ENCODE measurements around the gene SV2C. TPM values are rescaled to one million over a fixed set of nuclear protein-coding genes. Genes with fewer than 3 reads are reported as not detected.
"Not testable (repeated sequence)": the region's sequence is repeated elsewhere in the genome, so short reads cannot be mapped to it uniquely, and the experiment has no call there.

Gene SV2C
- total RNA-seq, 2 experiments from 2014 or later = 0.02 to 0.10 TPM

DNA sequence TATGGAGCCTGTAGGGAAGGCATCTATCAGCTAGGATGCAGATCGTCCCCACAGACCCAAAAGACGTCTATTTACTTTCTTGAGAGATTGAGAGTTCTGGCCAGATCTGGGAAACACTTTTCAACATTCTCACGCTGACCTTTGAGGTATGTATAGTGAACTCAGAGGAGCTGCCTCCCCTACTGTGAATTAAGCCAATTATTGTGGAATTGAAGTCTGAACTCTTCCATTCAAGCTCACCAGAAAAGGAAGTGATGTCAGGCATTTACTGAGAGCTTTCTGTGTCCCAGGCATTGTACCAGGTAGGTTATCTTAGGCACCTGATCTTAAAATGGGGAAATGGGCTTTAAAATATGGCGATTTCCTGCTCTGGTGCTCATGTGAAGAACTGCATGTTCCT is 136.5 kb downstream of the SV2C start:
- DNase-seq = no peak
- intact Hi-C loops (cut with micrococcal nuclease) = no loop called here
- Mint-ChIP-seq H3K27ac (no peak overlapping the region), H3K9me3 (no peaks in the 10 kb centered on the region), H3K36me3 (no peaks in the 10 kb centered on the region), H3K27me3 (no peaks in the 10 kb centered on the region), H3K4me3 (no peak overlapping the region), H3K4me1 (ENCODE audit: low read depth) (no peaks in the 10 kb centered on the region)
- ChIA-PET CTCF (interaction anchor here (0.8 kb wide), 1 partner anchor 11 kb away, joined by 4 read pairs; no protein-coding TSS in a partner anchor), POLR2A (no interaction called here)

DNA sequence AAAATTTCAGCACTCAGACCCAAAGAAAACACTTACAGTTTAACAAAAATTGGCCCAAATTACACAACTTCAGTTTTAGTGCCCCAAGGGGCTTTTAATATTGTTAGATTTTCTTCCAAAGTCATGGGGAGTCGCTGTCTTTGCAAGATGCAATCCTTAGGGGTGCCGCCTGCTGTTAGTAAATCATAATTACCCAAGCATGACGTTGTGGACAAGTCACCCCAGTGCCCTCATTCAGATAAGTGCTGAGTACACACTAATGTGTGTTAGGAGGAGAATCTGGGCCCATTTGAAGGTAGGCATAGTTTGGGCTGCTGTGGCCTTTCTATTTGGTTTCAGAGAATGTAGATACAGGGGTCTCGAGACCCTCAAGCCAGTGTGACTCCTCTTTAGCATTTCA is 138.1 kb downstream of the SV2C start:
- no peaks in the 10 kb centered on the region for H3K4me1 Mint-ChIP-seq (ENCODE audit: low read depth)
- intact Hi-C loops (cut with micrococcal nuclease) = no loop called here
- ChIA-PET CTCF (no interaction called here), POLR2A (no interaction called here)
- no peaks in the 10 kb centered on the region for H3K9me3 Mint-ChIP-seq
- H3K4me3 Mint-ChIP-seq = no peak overlapping the region
- DNase-seq = no peak
- H3K27me3 Mint-ChIP-seq = no peaks in the 10 kb centered on the region
- H3K36me3 Mint-ChIP-seq = no peaks in the 10 kb centered on the region
- H3K27ac Mint-ChIP-seq = no peak overlapping the region

DNA sequence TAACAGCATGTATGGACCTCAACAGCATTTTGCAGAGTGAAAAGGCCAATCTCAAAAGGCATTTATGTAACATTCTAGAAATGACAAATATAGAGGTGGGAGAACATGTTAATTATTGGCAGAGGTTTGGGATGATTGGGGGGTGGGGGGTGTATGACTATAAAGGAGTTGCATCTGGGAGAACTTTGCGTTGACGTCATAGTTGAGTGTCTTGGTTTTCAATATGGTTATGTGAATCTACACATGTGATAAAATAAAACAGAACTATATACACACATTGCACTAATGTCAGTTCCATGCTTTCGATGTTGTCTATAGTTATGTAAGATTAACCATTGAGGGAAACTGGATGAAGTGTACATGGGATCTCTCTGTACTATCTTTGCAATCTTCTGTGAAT is 139.1 kb downstream of the SV2C start:
- H3K4me3 Mint-ChIP-seq = no peak overlapping the region
- no peaks in the 10 kb centered on the region for H3K27me3 Mint-ChIP-seq
- ChIA-PET CTCF (no interaction called here), POLR2A (no interaction called here)
- H3K9me3 Mint-ChIP-seq = no peaks in the 10 kb centered on the region
- no peak overlapping the region for H3K27ac Mint-ChIP-seq
- no peaks in the 10 kb centered on the region for H3K36me3 Mint-ChIP-seq
- H3K4me1 Mint-ChIP-seq (ENCODE audit: low read depth) = no peaks in the 10 kb centered on the region
- DNase-seq = no peak
- intact Hi-C loops (cut with micrococcal nuclease) = no loop called here

DNA sequence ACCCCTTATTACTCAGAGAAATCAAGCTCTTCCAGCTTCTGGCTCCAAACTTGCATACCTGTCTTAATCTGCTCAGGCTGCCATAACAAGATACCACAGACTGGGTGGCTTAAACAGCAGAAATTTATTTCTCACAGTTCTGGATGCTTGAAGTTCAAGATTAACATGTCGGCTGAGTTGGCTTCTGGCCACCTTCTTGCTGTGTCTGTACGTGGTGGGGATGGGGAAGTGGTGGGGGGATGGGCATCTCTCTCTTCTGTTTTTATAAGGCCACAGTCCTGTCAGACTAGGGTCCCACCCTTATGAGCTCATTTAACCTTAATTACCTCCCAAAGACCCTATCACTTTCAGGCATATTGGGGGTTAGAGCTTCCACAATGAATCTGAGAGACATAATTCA is 140.5 kb downstream of the SV2C start:
- Mint-ChIP-seq H3K36me3 (no peaks in the 10 kb centered on the region), H3K27ac (no peak overlapping the region), H3K4me1 (ENCODE audit: low read depth) (no peaks in the 10 kb centered on the region), H3K27me3 (no peaks in the 10 kb centered on the region), H3K9me3 (no peaks in the 10 kb centered on the region), H3K4me3 (no peak overlapping the region)
- intact Hi-C loops (cut with micrococcal nuclease) = no loop called here
- ChIA-PET CTCF (interaction anchor here (1.0 to 1.8 kb wide), 2 partner anchors 33 to 49 kb away, joined by 3 to 7 read pairs; no protein-coding TSS in a partner anchor), POLR2A (no interaction called here)
- DNase-seq = no peak

DNA sequence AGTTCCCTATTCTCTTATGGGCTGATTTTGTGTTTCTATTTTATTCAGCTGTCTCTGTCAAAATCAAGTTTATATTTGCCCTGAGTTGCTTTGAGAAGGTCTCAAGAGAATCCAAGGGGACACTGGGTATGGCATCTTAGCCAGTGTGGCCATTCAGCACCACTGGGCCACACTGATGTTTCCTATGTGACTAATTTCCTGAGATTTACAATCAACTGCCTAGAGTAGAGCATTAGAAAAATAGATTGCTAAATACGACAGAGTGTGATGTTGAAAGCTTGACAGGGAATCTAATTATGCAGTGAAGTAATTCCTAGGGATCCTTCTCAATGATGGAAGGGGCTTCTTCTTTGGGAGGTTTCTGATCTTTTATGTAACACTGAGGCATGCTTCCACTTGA is 141.7 kb downstream of the SV2C start:
- POLR2A ChIA-PET = no interaction called here
- no peak overlapping the region for H3K27ac Mint-ChIP-seq
- H3K9me3 Mint-ChIP-seq = no peaks in the 10 kb centered on the region
- H3K27me3 Mint-ChIP-seq = no peaks in the 10 kb centered on the region
- H3K36me3 Mint-ChIP-seq = no peaks in the 10 kb centered on the region
- no peak overlapping the region for H3K4me3 Mint-ChIP-seq
- no peaks in the 10 kb centered on the region for H3K4me1 Mint-ChIP-seq (ENCODE audit: low read depth)
- intact Hi-C loops (cut with micrococcal nuclease) = no loop called here
- CTCF ChIA-PET = interaction anchor here (0.8 to 1.8 kb wide), 2 partner anchors 16 to 50 kb away, joined by 3 to 7 read pairs; no protein-coding TSS in a partner anchor
- no peak for DNase-seq

DNA sequence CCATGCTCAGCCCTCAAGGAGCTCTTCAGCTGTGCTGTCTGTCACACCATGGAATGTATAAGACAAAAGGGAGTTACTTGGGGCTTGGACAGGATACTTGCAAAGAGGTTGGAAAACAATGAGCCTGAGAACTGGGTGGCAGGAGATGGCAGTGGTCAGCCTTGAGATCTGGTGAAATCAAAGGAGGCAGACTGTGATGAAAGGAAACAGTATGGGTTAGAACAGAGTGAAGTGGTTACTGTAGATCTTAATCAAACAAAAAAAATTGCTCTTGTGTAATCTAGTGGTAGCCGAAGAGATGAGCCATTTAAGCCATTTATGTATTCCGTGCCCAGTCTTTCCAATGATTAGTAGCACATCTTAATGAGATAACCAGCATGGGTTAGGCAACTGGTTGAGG is 142.2 kb downstream of the SV2C start:
- intact Hi-C loops (cut with micrococcal nuclease) = no loop called here
- no peaks in the 10 kb centered on the region for H3K27me3 Mint-ChIP-seq
- no peak overlapping the region for H3K27ac Mint-ChIP-seq
- H3K36me3 Mint-ChIP-seq = no peaks in the 10 kb centered on the region
- H3K4me1 Mint-ChIP-seq (ENCODE audit: low read depth) = no peaks in the 10 kb centered on the region
- CTCF ChIA-PET = interaction anchor here (0.8 kb wide), 1 partner anchor 16 kb away, joined by 3 read pairs; no protein-coding TSS in a partner anchor
- no peak overlapping the region for H3K4me3 Mint-ChIP-seq
- no peaks in the 10 kb centered on the region for H3K9me3 Mint-ChIP-seq
- no peak for DNase-seq
- POLR2A ChIA-PET = no interaction called here

DNA sequence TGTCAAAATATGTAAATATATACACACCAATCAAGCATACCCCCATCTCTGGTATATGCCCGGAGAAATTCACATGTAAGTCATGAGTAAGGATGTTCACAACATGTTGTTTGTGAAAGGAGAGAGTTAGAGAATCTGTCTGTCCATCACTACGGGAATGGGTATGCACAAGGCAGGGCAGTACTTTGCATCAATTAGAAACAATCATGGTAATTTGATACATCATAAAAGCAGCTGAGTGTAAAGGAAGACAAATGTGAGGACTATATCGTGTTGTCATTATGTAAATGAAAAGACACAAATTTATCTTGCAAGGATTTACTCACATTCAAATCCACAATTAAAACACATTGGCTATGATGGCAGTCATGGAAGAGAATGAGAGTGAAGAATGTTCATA is 146.7 kb downstream of the SV2C start:
- H3K27ac Mint-ChIP-seq = no peak overlapping the region
- ChIA-PET CTCF (no interaction called here), POLR2A (no interaction called here)
- no peaks in the 10 kb centered on the region for H3K4me1 Mint-ChIP-seq (ENCODE audit: low read depth)
- no peaks in the 10 kb centered on the region for H3K36me3 Mint-ChIP-seq
- no peaks in the 10 kb centered on the region for H3K9me3 Mint-ChIP-seq
- intact Hi-C loops (cut with micrococcal nuclease) = no loop called here
- no peaks in the 10 kb centered on the region for H3K27me3 Mint-ChIP-seq
- no peak for DNase-seq
- H3K4me3 Mint-ChIP-seq = no peak overlapping the region

DNA sequence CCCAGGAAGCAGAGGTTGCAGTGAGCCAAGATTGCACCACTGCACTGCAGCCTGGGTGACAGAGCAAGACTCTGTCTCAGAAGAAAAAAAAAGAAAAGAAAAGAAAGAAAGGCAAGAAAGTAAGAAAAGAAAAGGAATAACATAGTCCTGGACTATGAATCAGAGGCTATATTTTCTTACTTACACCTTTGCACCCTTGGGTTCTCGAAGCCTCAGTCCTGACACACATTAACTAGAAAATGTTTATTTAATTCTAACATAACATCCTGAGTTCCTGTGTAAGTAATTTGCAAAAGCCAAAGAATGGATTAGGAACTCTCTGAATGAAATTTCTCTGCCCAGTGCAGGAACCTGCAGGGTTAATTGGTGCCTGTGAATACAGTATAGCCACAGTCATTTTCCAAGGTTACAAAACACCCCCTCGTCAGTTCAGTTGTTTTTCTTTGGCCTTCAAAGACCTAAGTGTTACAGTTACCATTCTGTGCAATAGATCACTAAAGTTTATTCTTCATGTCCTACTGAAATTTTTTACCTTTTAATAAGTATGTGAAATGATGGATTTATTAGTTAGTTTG is 147.6 kb downstream of the SV2C start:
- Mint-ChIP-seq H3K36me3 (no peaks in the 10 kb centered on the region), H3K9me3 (no peaks in the 10 kb centered on the region), H3K27me3 (no peaks in the 10 kb centered on the region), H3K4me1 (ENCODE audit: low read depth) (no peaks in the 10 kb centered on the region), H3K4me3 (no peak overlapping the region), H3K27ac (no peak overlapping the region)
- ChIA-PET POLR2A (no interaction called here), CTCF (no interaction called here)
- DNase-seq = no peak
- intact Hi-C loops (cut with micrococcal nuclease) = no loop called here

DNA sequence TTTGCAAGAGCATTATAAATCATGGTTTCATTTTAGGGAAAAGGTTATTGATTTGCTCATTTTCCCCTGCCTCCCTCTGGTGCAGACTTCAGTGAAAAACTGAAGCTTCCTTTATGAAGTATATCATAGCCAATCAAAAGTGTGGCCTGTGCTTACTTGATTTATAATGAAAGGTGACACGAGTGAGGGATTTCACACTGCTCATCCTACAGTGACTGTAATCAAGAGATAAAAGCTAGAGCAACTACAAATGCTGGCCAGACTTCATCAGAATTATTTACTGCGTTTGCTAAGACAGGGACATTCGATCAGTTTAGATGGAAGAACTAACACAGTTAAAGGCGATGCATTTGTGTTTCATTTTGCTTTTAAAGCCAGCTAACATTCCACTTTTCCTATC is 151.5 kb downstream of the SV2C start:
- intact Hi-C loops (cut with micrococcal nuclease) = no loop called here
- H3K9me3 Mint-ChIP-seq = peaks cover 13% of the 10 kb centered on the region
- H3K36me3 Mint-ChIP-seq = no peaks in the 10 kb centered on the region
- H3K4me1 Mint-ChIP-seq (ENCODE audit: low read depth) = no peaks in the 10 kb centered on the region
- no peak for DNase-seq
- ChIA-PET POLR2A (no interaction called here), CTCF (no interaction called here)
- peaks cover 1% of the 10 kb centered on the region for H3K27me3 Mint-ChIP-seq
- H3K27ac Mint-ChIP-seq = no peak overlapping the region
- H3K4me3 Mint-ChIP-seq = no peak overlapping the region

DNA sequence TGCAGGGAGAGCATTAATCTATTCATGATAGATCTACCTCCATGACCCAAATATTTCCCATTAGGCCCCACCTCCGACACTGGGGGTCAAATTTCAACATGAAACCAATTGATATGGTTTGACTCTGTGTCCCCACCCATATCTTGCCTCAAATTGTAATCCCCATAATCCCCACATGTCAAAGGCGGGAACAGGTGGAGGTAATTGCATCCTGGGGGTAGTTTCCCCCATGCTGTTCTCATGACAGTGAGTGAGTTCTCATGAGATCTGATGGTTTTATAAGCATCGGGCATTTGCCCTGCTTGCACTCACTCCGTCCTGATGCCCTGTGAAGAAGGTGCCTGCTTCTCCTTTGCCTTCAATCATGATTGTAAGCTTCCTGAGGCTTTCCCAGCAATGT is 153.5 kb downstream of the SV2C start:
- intact Hi-C loops (cut with micrococcal nuclease) = no loop called here
- Mint-ChIP-seq H3K27me3 (peaks cover 1% of the 10 kb centered on the region), H3K9me3 (peaks cover 13% of the 10 kb centered on the region), H3K4me3 (no peak overlapping the region), H3K27ac (no peak overlapping the region), H3K36me3 (no peaks in the 10 kb centered on the region), H3K4me1 (ENCODE audit: low read depth) (no peaks in the 10 kb centered on the region)
- ChIA-PET CTCF (no interaction called here), POLR2A (no interaction called here)
- no peak for DNase-seq

DNA sequence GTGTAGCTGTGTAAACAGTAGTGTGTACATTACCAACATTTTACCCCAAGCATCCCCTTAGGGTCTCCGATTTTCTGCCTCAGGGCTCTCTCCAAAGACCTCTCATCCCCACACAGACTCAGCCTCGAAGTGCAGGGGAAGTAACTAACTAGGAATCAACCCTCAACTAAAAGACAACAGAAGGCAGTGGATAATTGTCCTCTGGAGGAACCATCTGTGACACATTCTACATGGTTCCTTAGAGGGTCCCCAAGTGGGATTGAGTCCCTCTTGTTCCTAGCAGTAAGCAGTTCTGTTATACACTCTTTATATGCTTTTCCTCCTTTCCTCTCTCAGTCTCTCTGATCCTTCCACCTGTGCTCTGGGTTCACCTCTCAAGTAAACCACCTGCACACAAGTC is 157.2 kb downstream of the SV2C start:
- H3K4me1 Mint-ChIP-seq (ENCODE audit: low read depth) = no peaks in the 10 kb centered on the region
- peaks cover 13% of the 10 kb centered on the region for H3K9me3 Mint-ChIP-seq
- intact Hi-C loops (cut with micrococcal nuclease) = no loop called here
- no peak for DNase-seq
- H3K27me3 Mint-ChIP-seq = peaks cover 1% of the 10 kb centered on the region
- CTCF ChIA-PET = no interaction called here
- no peaks in the 10 kb centered on the region for H3K36me3 Mint-ChIP-seq
- no peak overlapping the region for H3K27ac Mint-ChIP-seq
- POLR2A ChIA-PET = no interaction called here
- H3K4me3 Mint-ChIP-seq = no peak overlapping the region

DNA sequence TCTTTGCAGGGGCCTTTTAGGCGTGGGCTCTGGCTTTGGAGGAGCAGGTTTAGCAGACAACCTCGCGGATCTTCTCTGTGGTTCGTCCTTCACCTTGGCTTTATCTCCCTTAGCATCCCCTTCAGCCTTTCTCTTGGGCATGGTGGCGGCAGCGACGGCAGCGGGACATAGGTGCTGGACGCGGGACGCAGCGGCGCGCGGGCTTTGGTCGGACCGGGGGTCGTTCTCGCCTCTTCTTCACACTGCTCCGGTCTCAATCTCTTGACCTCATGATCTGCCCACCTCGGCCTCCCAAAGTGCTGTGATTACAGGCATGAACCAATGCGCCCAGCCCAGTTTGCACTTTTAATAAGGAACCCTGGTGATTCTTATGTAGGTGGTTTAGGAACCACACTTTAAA is 159.0 kb downstream of the SV2C start:
- DNase-seq; H3K27me3 Mint-ChIP-seq; POLR2A ChIA-PET; H3K36me3 Mint-ChIP-seq; CTCF ChIA-PET; H3K27ac Mint-ChIP-seq; H3K4me3 Mint-ChIP-seq; intact Hi-C loops (cut with micrococcal nuclease); H3K4me1 Mint-ChIP-seq (ENCODE audit: low read depth): not testable (repeated sequence)
- peaks cover 13% of the 10 kb centered on the region for H3K9me3 Mint-ChIP-seq

DNA sequence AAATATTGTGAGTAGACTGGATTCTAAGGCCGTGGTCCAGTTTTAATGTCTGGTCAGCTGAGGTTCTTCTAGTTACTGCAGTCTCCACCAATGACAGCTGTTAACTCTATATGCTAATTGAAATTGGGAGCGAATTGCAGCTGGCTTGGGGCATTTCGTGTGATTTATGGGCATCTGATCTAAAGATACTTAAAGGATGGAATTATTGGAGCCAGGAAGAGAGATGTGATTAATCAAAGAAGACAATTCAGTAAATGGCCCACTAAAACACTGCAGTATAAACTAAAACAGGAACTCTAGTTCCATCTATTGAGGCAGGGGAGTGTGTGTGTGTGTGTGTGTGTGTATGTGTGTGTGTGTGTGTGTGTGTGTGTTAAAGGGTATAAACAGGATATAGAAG is 162.4 kb downstream of the SV2C start:
- H3K27me3 Mint-ChIP-seq = no peaks in the 10 kb centered on the region
- POLR2A ChIA-PET = no interaction called here
- intact Hi-C loops (cut with micrococcal nuclease) = no loop called here

More for the DNA sequence above, 162.4 kb downstream of the SV2C start:
- Mint-ChIP-seq H3K4me1 (ENCODE audit: low read depth) (no peaks in the 10 kb centered on the region), H3K27ac (no peak overlapping the region), H3K4me3 (no peak overlapping the region), H3K36me3 (no peaks in the 10 kb centered on the region), H3K9me3 (no peaks in the 10 kb centered on the region)
- no peak for DNase-seq
- CTCF ChIA-PET = no interaction called here
